HG02884 (cell line): ENCODE measurements around the gene ITGA11.

Source experiments
- ATAC-seq: cut with Tn5 transposase; IDR thresholded peaks from one replicate; pipeline ENCODE4 v1.9.1; 2021; ENCODE audit warnings: mild to moderate bottlenecking, moderate library complexity; ENCODE audit not compliant: unreplicated experiment

Gene ITGA11, protein sequence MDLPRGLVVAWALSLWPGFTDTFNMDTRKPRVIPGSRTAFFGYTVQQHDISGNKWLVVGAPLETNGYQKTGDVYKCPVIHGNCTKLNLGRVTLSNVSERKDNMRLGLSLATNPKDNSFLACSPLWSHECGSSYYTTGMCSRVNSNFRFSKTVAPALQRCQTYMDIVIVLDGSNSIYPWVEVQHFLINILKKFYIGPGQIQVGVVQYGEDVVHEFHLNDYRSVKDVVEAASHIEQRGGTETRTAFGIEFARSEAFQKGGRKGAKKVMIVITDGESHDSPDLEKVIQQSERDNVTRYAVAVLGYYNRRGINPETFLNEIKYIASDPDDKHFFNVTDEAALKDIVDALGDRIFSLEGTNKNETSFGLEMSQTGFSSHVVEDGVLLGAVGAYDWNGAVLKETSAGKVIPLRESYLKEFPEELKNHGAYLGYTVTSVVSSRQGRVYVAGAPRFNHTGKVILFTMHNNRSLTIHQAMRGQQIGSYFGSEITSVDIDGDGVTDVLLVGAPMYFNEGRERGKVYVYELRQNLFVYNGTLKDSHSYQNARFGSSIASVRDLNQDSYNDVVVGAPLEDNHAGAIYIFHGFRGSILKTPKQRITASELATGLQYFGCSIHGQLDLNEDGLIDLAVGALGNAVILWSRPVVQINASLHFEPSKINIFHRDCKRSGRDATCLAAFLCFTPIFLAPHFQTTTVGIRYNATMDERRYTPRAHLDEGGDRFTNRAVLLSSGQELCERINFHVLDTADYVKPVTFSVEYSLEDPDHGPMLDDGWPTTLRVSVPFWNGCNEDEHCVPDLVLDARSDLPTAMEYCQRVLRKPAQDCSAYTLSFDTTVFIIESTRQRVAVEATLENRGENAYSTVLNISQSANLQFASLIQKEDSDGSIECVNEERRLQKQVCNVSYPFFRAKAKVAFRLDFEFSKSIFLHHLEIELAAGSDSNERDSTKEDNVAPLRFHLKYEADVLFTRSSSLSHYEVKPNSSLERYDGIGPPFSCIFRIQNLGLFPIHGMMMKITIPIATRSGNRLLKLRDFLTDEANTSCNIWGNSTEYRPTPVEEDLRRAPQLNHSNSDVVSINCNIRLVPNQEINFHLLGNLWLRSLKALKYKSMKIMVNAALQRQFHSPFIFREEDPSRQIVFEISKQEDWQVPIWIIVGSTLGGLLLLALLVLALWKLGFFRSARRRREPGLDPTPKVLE

DNA sequence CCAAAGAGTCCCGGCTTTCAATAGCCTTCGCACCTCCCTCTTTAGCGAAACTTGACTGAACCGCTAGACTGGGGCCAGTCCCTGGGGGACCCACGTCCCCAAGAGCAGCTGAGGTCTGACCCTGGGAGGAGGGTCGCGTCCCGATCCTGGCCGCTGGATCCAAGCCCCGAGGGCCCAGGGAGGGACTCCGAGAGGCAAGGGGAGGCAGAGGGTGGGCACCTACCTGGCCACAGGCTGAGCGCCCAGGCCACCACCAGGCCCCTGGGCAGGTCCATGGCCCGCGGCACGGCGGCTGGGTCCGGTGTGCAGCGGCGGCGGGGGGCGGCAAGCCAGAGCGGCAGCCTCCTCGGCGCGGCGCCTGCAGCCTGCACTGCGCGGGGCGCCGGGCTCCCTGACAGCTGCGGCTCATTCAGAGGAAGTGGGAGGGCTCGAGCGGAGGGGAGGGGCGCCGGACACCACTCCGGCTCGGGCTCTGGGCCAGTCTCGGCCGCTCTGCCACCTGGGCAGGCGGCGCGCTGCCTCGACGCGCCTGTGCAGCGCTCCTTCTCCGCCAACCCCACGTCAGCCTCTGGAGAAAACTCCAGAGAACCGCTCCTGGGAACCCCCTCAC lies at the start of gene ITGA11:
TSS of gene ITGA11 (minus strand) at position 372 of the 610 bp plus-strand sequence. CDS start at position 275, 97 bp downstream.
- ATAC-seq, result no peak

- ATAC-seq, result no peak
Observed at GRCh38 chr15:68481321-68481720, 49.4 kb upstream of the ITGA11 start.

- no peak for ATAC-seq
Observed at GRCh38 chr15:68480296-68480695, 48.3 kb upstream of the ITGA11 start.

- no peak for ATAC-seq
Observed at GRCh38 chr15:68479870-68480269, 47.9 kb upstream of the ITGA11 start.

GRCh38 chr15:68479406-68479805 lies 47.4 kb upstream of the ITGA11 start:
- no peak for ATAC-seq

- ATAC-seq, result no peak
Observed at GRCh38 chr15:68478853-68479252, 46.9 kb upstream of the ITGA11 start.

DNA sequence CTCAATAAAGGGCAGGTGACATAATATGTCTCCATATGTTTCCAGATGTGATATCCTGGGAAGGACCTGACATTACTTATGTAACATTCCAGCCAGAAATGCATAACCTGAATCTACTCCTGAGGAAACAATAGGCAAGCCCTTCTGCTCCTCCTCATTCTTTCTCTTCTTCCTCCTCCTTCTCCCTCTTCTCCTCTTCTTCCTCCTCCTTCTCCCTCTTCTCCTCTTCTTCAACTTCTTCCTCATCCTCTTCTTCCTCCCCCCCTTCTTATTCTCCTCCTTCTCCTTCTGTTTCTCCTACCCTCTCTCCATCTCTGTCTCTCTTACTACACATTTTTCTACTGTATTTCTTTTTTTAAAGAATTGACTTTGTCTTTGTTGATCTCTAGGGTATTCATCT lies 43.5 kb upstream of the ITGA11 start:
- no peak for ATAC-seq

GRCh38 chr15:68471541-68471940 lies 39.6 kb upstream of the ITGA11 start:
- no peak for ATAC-seq

DNA sequence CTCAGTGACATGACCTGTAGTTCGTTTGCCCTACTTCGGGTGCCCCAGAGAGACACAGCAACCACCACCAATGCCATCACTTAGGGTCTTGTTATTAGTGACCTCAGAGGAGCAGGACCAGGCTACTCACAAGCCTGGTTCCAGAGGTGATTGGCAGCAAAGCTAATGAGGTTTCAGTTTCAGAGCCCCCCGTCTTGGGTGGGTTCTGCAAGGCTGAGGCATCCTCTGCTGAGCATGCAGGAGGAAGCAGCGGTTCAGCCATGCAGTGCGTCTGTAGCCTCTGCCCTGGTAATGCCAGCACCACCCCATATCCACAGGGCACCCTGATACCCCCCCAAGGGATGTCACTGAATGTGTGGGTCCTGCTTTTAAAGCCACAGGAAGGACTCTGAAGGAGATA lies 39.0 kb upstream of the ITGA11 start:
- no peak for ATAC-seq

DNA sequence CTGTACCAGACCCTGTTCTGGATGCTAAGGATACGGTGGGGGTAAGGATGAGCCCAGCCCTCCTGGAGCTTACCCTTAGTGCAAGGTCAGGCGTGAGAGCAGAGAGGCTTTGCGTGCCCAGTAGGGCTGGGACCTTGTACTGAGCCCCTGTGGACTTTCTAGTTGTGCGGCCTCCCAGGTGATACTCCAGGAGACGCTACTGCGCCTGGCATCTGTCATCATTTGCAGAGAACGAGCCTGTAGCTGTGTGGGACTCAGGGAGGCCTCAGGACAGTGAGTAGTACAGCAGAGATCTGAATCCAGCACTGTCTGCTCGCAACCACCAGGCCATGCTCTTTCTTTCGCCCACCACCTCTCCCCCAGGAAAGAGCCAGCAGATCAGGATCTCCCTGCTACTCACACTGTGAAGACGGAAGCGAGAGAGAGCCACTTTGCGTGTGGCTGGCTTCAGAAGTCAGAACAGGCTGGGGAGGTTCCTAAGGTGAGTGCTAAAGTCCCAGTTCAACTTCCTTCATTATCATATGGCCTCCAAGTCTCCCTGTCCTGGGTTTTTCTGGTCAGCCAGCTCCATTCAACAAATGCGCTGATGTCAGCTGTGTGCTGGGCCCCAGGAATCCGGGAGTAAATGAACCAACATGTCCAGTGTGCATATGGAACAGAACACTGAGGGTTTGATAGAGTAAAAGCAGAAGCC lies 38.2 kb upstream of the ITGA11 start:
- ATAC-seq, result no peak

GRCh38 chr15:68469162-68470048 lies 37.4 kb upstream of the ITGA11 start:
- no peak for ATAC-seq

DNA sequence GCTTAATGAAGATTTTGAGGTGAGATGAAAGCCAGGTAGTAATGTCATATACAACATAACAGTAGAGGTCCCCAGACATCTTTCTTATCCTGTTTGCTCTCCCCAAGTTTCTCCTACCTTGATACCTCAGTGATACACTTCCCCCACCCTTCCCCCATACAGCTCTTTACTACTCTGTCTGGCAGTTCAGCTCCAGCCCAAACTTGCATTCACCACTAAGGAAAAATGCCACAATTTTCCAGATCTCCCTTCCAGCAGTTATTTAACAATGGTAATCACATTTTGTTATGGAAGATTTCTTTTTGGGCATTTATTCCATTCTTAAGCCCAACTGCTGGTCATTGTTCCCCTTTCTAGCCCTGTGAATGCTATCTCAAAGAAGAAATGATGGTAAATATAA lies 34.9 kb upstream of the ITGA11 start:
- ATAC-seq, result no peak

- ATAC-seq, result no peak
Observed at GRCh38 chr15:68465861-68466560, 34.0 kb upstream of the ITGA11 start.

DNA sequence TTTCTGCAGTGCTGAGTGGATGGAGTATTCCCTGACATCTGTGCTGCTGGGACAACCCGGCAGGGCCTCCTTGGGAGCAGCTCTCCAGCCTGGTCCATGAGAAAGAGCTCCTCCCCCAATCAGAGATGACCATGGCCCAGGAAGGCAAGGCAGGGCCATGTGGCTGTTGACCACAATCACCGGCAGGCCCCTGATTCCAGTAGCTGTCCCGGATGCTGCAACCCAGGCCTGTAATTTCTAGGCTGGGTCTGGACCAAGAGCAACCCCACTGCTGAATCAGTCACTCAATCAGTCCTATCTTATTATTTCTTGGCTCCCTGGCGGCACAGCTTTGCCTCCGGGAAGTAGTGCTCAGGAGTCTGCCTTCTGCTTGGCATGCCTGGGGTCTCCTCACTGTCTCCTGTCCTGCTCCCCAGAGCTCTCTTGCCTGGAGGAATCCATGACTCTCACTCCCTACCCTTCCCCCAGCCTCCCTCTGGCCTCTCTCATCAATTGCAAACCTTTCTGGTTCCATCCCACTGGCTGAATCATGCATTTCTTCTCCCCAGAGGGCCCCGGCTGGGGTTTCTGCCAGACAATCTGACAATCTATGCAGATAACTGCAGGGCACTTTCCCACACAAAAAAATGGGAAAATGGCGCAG lies 32.6 kb upstream of the ITGA11 start:
- ATAC-seq, result no peak

DNA sequence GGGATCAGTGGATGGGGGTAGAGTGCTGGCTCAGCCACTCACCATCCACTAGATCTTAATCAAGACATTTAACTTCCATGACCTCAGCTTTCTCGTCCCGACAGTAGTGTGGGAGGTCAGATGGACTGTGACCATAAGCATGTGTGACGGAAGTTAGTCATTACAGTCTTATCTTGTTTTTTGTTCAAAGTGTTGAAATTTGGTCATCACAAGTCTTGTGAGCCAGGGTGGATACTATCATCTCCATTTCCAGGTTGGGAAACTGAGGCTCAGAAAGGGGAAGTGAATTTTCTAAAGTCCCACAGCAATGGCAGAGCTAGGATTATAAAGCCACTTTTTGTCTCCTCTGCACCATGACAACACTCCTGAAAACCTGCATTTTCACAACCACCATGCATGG lies 32.0 kb upstream of the ITGA11 start:
- no peak for ATAC-seq

DNA sequence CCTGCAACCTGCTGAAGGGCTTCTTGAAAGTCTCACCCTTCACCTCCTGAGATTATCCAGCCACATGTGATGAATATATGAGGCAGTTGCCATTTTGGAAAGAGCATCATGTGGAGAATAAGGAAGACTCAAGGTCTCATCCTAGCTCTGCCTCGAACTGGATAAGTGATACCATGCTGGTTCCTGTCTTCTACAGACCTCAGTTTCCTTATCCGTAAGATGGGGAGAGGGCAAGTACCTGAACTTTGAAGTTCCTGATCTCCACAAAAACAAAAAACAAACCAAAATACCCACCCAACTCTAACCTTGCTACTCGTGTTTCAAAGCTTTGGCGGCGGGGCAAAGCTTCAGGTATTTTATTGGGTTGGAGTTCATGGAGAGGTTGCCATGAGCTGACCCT lies 31.5 kb upstream of the ITGA11 start:
- ATAC-seq, result no peak

- ATAC-seq, result no peak
Observed at GRCh38 chr15:68460166-68460565, 28.2 kb upstream of the ITGA11 start.

GRCh38 chr15:68450192-68450591 lies 18.2 kb upstream of the ITGA11 start:
- ATAC-seq, result no peak
